ENCODE measurements around the gene PCDH9.

Gene PCDH9

DNA sequence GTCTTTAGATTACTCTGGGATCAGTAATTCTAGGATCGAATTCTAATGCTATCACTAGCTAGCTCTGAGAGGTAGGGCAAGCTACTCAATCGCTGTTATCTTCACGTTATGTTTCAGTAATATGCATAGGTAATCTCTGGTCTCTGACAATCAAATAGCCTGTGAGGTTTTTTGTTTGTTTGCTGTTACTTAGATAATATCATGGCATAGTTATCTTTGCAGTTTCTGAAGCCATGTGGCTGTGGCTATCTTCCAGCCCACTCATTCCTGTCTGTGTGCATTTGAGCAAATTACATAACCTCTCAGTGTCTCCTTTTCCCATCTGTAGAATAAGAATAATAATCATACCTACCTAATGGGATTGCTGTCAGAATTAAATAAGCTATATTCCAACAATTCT, 330.2 kb downstream of the PCDH9 start:
- H3K9ac ChIP-seq (ENCODE audit: low read depth, low read length, poor library complexity, severe bottlenecking): no peak overlapping the region
- no peaks in the 10 kb centered on the region for H3K36me3 ChIP-seq (ENCODE audit: insufficient read depth, low read length)
- H3K9me2 ChIP-seq (replicated peaks; ENCODE audit: low read depth, low read length): no peaks in the 10 kb centered on the region
- no peak overlapping the region for H3K4me3 ChIP-seq (ENCODE audit: low read length, poor library complexity, severe bottlenecking)
- no peaks in the 10 kb centered on the region for H4K20me1 ChIP-seq (ENCODE audit: insufficient read depth, low read length, poor library complexity, severe bottlenecking)
- no peaks in the 10 kb centered on the region for H3F3A ChIP-seq (ENCODE audit: low read depth)
- TF ChIP-seq CTCF (conservative IDR thresholded peaks at IDR 0.05; ENCODE audit: low read length): no peak
- TF ChIP-seq EZH2phosphoT487 (IDR thresholded peaks at IDR 0.05; ENCODE audit: borderline replicate concordance): no peak
- no peak overlapping the region for H2AFZ ChIP-seq (ENCODE audit: low read length)
- no peaks in the 10 kb centered on the region for H3K79me2 ChIP-seq (ENCODE audit: insufficient read depth, low read length)
- no peaks in the 10 kb centered on the region for H3K9me3 ChIP-seq (ENCODE audit: insufficient read depth, low read depth, low read length)
- H3K27me3 ChIP-seq (ENCODE audit: insufficient read depth, low read length, poor library complexity, severe bottlenecking): no peaks in the 10 kb centered on the region
- H3K4me2 ChIP-seq (ENCODE audit: low read depth, low read length, poor library complexity, severe bottlenecking): no peak overlapping the region
- H3K4me1 ChIP-seq (ENCODE audit: insufficient read depth, low read length, poor library complexity, severe bottlenecking): no peaks in the 10 kb centered on the region

GRCh38 chr13:66896933-66897332, 333.2 kb downstream of the PCDH9 start:
- no peak overlapping the region for H3K4me3 ChIP-seq (ENCODE audit: low read length, poor library complexity, severe bottlenecking)
- no peak overlapping the region for H3K4me2 ChIP-seq (ENCODE audit: low read depth, low read length, poor library complexity, severe bottlenecking)
- TF ChIP-seq EZH2phosphoT487 (IDR thresholded peaks at IDR 0.05; ENCODE audit: borderline replicate concordance): no peak
- TF ChIP-seq CTCF (conservative IDR thresholded peaks at IDR 0.05; ENCODE audit: low read length): no peak
- no peaks in the 10 kb centered on the region for H3K27me3 ChIP-seq (ENCODE audit: insufficient read depth, low read length, poor library complexity, severe bottlenecking)
- no peaks in the 10 kb centered on the region for H3K9me3 ChIP-seq (ENCODE audit: insufficient read depth, low read depth, low read length)
- H3K9ac ChIP-seq (ENCODE audit: low read depth, low read length, poor library complexity, severe bottlenecking): no peak overlapping the region
- H3K9me2 ChIP-seq (replicated peaks; ENCODE audit: low read depth, low read length): no peaks in the 10 kb centered on the region
- H2AFZ ChIP-seq (ENCODE audit: low read length): no peak overlapping the region
- H3K4me1 ChIP-seq (ENCODE audit: insufficient read depth, low read length, poor library complexity, severe bottlenecking): no peaks in the 10 kb centered on the region
- H4K20me1 ChIP-seq (ENCODE audit: insufficient read depth, low read length, poor library complexity, severe bottlenecking): no peaks in the 10 kb centered on the region
- no peaks in the 10 kb centered on the region for H3F3A ChIP-seq (ENCODE audit: low read depth)
- H3K79me2 ChIP-seq (ENCODE audit: insufficient read depth, low read length): no peaks in the 10 kb centered on the region
- H3K36me3 ChIP-seq (ENCODE audit: insufficient read depth, low read length): no peaks in the 10 kb centered on the region

DNA sequence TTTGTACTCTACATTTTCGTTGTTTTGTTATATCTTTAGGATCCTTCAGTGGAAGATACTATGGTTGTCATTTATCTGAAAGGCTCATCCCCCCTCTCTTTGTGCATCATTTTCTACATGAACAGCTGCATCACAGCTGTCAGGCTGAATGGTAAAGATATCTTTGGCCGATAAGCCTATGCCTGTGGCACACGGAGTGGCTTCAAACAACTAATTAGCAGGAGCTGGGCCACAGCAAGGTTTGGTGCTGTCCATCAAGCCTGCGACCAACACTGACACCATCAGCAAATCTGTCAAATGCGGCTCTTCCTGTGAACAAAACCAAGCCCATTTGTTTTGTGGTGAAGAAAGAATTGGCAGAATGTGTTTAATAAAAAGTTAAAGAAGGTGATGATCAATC, 334.4 kb downstream of the PCDH9 start:
- H3K79me2 ChIP-seq (ENCODE audit: insufficient read depth, low read length): no peaks in the 10 kb centered on the region
- no peaks in the 10 kb centered on the region for H3K9me2 ChIP-seq (replicated peaks; ENCODE audit: low read depth, low read length)
- no peaks in the 10 kb centered on the region for H3K27me3 ChIP-seq (ENCODE audit: insufficient read depth, low read length, poor library complexity, severe bottlenecking)
- no peaks in the 10 kb centered on the region for H3K36me3 ChIP-seq (ENCODE audit: insufficient read depth, low read length)
- no peaks in the 10 kb centered on the region for H3K4me1 ChIP-seq (ENCODE audit: insufficient read depth, low read length, poor library complexity, severe bottlenecking)
- no peak overlapping the region for H3K4me3 ChIP-seq (ENCODE audit: low read length, poor library complexity, severe bottlenecking)
- no peak overlapping the region for H2AFZ ChIP-seq (ENCODE audit: low read length)
- no peaks in the 10 kb centered on the region for H3K9me3 ChIP-seq (ENCODE audit: insufficient read depth, low read depth, low read length)
- TF ChIP-seq CTCF (conservative IDR thresholded peaks at IDR 0.05; ENCODE audit: low read length) (no peak), EZH2phosphoT487 (IDR thresholded peaks at IDR 0.05; ENCODE audit: borderline replicate concordance) (no peak)
- no peaks in the 10 kb centered on the region for H4K20me1 ChIP-seq (ENCODE audit: insufficient read depth, low read length, poor library complexity, severe bottlenecking)
- no peak overlapping the region for H3K4me2 ChIP-seq (ENCODE audit: low read depth, low read length, poor library complexity, severe bottlenecking)
- H3K9ac ChIP-seq (ENCODE audit: low read depth, low read length, poor library complexity, severe bottlenecking): no peak overlapping the region
- no peaks in the 10 kb centered on the region for H3F3A ChIP-seq (ENCODE audit: low read depth)

All from Loucy (cell line).